H1 (cell line): ENCODE data around the gene MEGF11. TPM values are rescaled to one million over a fixed set of nuclear protein-coding genes. Genes with fewer than 3 reads are reported as not detected.

Experiments used
- ATF3 ChIP-seq: IDR thresholded peaks from 2 replicates; pipeline ENCODE4 v1.6.1; 2011; ENCODE audit warnings: low read depth, mild to moderate bottlenecking, low read length; ENCODE audit not compliant: insufficient read depth
- CEBPB ChIP-seq: IDR thresholded peaks from 2 replicates; pipeline ENCODE4 v1.6.1; 2012; ENCODE audit warnings: low read depth, low read length
- CHD7 ChIP-seq: fragments of 300-600 bp; sonication (generic); IDR thresholded peaks from 2 replicates; pipeline ENCODE4 v1.7.1; 2012; ENCODE audit warnings: low read length, moderate library complexity, mild to moderate bottlenecking, inconsistent platforms; ENCODE audit not compliant: insufficient replicate concordance
- HDAC2 ChIP-seq, 2 experiments: fragments of 300-600 bp in 1 of 2; sonication (generic) in 1 of 2; IDR thresholded peaks; 2 replicates each; pipeline ENCODE4 v1.6.1; 2011 to 2012; ENCODE audit warnings: low read depth in 2 of 2, low read length in 2 of 2, mild to moderate bottlenecking in 2 of 2, moderate library complexity in 2 of 2, borderline replicate concordance in 1 of 2, inconsistent platforms in 1 of 2
- POU5F1 ChIP-seq: IDR thresholded peaks from 2 replicates; pipeline ENCODE4 v1.6.1; 2011; ENCODE audit warnings: low read depth, mild to moderate bottlenecking, low read length, moderate library complexity
- SIN3A ChIP-seq, 2 experiments: IDR thresholded peaks in 1 of 2; conservative IDR thresholded peaks in 1 of 2; 2 replicates each; pipeline ENCODE4 v1.6.1; 2011 to 2012; ENCODE audit warnings: low read length in 2 of 2, improper control_type of control experiment in 1 of 2, low read depth in 1 of 2, mild to moderate bottlenecking in 1 of 2
- USF2 ChIP-seq: IDR thresholded peaks from 2 replicates; pipeline ENCODE4 v1.6.1; 2011; ENCODE audit warnings: low read length, improper control_type of control experiment
- ZNF274 ChIP-seq: IDR thresholded peaks from 2 replicates; pipeline ENCODE4 v1.7.0; 2012; ENCODE audit warnings: low read length, borderline replicate concordance; ENCODE audit errors: extremely low read depth
- polyA plus RNA-seq, 7 experiments: library from polyadenylated mRNA; depleted of rRNA in 3 of 7; stranded (reverse) in 5 of 7; unstranded in 2 of 7; fragments of >200 nt in 5 of 7; fragments of 200-250 nt in 2 of 7; gene quantifications; 1 replicate in 5 of 7; 2 replicates in 1 of 7; 4 replicates in 1 of 7; pipeline versions ENCODE4 v1.2.1 to v1.2.3, GENCODE V29; 2011 to 2013; ENCODE audit warnings: missing spikeins in 2 of 7, mixed read lengths in 2 of 7
- total RNA-seq: library from RNA; stranded (reverse); fragmentation: NEBNext Ultra II Directional; extraction: Animal tissue kit (Norgen Biotek cat#: 25700); gene quantifications from 2 replicates; pipeline ENCODE4 v1.2.1, GENCODE V29; 2021

MEGF11 gene
- total and polyA plus RNA-seq, 2 of the 8 experiments (the other 6 are each of a cell fraction or from before 2014, with no cell fraction given) = 4.4 to 4.8 TPM

GRCh38 chr15:65931221-65931620 is 322.3 kb downstream of the MEGF11 start (continued):
- TF ChIP-seq CHD7 (no peak), ZNF274 (no peak), HDAC2 (IDR thresholded peaks at IDR 0.05; ENCODE audit: borderline replicate concordance in 1 of 2, low read depth in 2 of 2, low read length in 2 of 2) (no peak), POU5F1 (no peak), ATF3 (no peak), CEBPB (no peak), USF2 (no peak), SIN3A (conservative IDR thresholded peaks at IDR 0.05 in 1 of 2, IDR thresholded peaks at IDR 0.05 in 1 of 2; ENCODE audit: low read depth in 1 of 2, low read length in 2 of 2) (no peak)
